SK-N-SH (cell line): ENCODE measurements around the gene FAM89B.
A peak's percentile ranks its signal among the peaks of the same experiment; 100 is the strongest.

Experiments used
- GABPA ChIP-seq: IDR thresholded peaks from 2 replicates; pipeline ENCODE4 v1.4.0; 2012; ENCODE audit warnings: low read depth, mild to moderate bottlenecking
- NFIC ChIP-seq: IDR thresholded peaks from 2 replicates; pipeline ENCODE4 v1.4.0; 2012; ENCODE audit warnings: borderline replicate concordance
- TAF1 ChIP-seq: IDR thresholded peaks from 2 replicates; pipeline ENCODE4 v1.6.1; 2012; ENCODE audit warnings: low read depth, mild to moderate bottlenecking, low read length, moderate library complexity, borderline replicate concordance

GRCh38 chr11:65590240-65590738, 18.0 kb downstream of the FAM89B start:
- TF ChIP-seq NFIC (0 out of 2 replicates have a peak, but pooled peaks have one; percentile 8), GABPA (no peak), TAF1 (no peak)
